Suppressor macrophage treated with lipopolysaccharide for 4 hours (primary cell): Measurements from ENCODE around the gene RELL1.

Experiments used
- DNase-seq: peaks from one replicate; pipeline ENCODE4 v3.0.0-alpha.2; 2020

Gene RELL1

GRCh38 chr4:37686373-37687193 lies at the start of gene RELL1:
Gene RELL1, minus strand, starts transcription at chr4:37686376. Its CDS starts 89 bp downstream, at chr4:37686287.
- peak; percentile 100 for DNase-seq

- DNase-seq = peak; percentile 79
Observed at GRCh38 chr4:37735578-37735977, 49.4 kb upstream of the RELL1 start.

- no peak for DNase-seq
Observed at GRCh38 chr4:37734989-37735388, 48.8 kb upstream of the RELL1 start.

GRCh38 chr4:37733240-37733867 lies 47.2 kb upstream of the RELL1 start:
- no peak for DNase-seq

- no peak for DNase-seq
Observed at GRCh38 chr4:37732526-37733186, 46.5 kb upstream of the RELL1 start.

- no peak for DNase-seq
Observed at GRCh38 chr4:37729649-37730004, 43.5 kb upstream of the RELL1 start.

- no peak for DNase-seq
Observed at GRCh38 chr4:37728064-37728463, 41.9 kb upstream of the RELL1 start.

GRCh38 chr4:37727635-37728034 lies 41.5 kb upstream of the RELL1 start:
- DNase-seq = no peak

GRCh38 chr4:37726666-37727065 lies 40.5 kb upstream of the RELL1 start:
- DNase-seq = no peak

- no peak for DNase-seq
Observed at GRCh38 chr4:37725718-37726117, 39.5 kb upstream of the RELL1 start.

- DNase-seq = no peak
Observed at GRCh38 chr4:37723067-37723466, 36.9 kb upstream of the RELL1 start.

GRCh38 chr4:37721995-37722638 lies 35.9 kb upstream of the RELL1 start:
- DNase-seq = no peak

GRCh38 chr4:37719021-37719420 lies 32.8 kb upstream of the RELL1 start:
- no peak for DNase-seq

GRCh38 chr4:37717576-37717975 lies 31.4 kb upstream of the RELL1 start:
- peak; percentile 49 for DNase-seq

GRCh38 chr4:37715889-37716402 lies 29.8 kb upstream of the RELL1 start:
- no peak for DNase-seq

GRCh38 chr4:37710491-37710890 lies 24.3 kb upstream of the RELL1 start:
- DNase-seq = no peak

GRCh38 chr4:37706032-37706431 lies 19.9 kb upstream of the RELL1 start:
- no peak for DNase-seq

GRCh38 chr4:37705571-37705970 lies 19.4 kb upstream of the RELL1 start:
- no peak for DNase-seq

GRCh38 chr4:37699868-37700481 lies 13.8 kb upstream of the RELL1 start:
- no peak for DNase-seq

GRCh38 chr4:37697566-37697965 lies 11.4 kb upstream of the RELL1 start:
- DNase-seq = no peak

- DNase-seq = no peak
Observed at GRCh38 chr4:37693450-37694190, 7.4 kb upstream of the RELL1 start.

- DNase-seq = no peak
Observed at GRCh38 chr4:37693030-37693429, 6.9 kb upstream of the RELL1 start.
